GM12801 (cell line): ENCODE data around the gene LPIN1.

Source experiments
- CTCF ChIP-seq: IDR thresholded peaks from one replicate; pipeline ENCODE4 v1.5.1; 2011; ENCODE audit warnings: control low read depth; ENCODE audit not compliant: insufficient read length; ENCODE audit errors: extremely low read depth

Gene LPIN1

GRCh38 chr2:11873356-11874154 is 127.1 kb downstream of the LPIN1 start:
- TF ChIP-seq CTCF, result no peak

DNA sequence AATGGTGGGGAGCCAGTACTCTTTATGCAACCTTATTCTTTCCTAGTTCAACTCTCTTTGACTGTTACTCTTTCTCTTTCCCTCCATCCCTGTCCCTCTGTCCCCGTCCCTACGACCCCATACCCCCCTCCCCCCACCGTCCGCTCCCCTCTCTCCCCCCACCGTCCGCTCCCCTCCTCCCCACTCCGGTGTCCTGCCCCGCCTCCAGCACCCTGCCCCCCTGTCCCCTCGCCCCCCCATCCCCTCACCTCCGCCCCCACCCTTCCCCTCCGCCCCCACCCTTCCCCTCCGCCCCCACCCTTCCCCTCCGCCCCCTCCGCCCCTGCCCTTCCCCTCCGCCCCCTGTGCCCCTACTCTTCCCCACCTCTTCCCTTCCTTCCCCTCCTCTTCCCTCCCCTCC is 128.4 kb downstream of the LPIN1 start:
- TF ChIP-seq CTCF, result no peak

DNA sequence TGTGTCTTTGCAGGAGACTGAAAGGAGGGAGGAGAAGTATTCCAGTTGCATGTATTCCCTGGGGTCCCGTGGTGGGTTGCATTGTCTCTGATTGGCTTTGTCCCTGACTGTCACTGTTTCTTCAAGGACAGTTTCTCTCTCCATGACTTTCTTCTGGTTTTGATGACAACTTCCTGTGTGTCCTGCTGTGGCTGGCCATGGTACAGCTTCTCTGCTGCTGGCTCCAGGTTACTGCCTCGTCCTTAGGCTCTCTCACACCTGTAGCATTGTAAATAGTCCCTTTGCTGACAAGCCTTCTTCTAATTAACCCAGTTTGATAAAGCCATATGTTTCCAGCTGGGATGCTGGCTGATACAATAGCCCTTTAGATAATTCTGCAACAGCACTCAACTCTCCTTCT is 129.0 kb downstream of the LPIN1 start:
- TF ChIP-seq CTCF, result no peak

DNA sequence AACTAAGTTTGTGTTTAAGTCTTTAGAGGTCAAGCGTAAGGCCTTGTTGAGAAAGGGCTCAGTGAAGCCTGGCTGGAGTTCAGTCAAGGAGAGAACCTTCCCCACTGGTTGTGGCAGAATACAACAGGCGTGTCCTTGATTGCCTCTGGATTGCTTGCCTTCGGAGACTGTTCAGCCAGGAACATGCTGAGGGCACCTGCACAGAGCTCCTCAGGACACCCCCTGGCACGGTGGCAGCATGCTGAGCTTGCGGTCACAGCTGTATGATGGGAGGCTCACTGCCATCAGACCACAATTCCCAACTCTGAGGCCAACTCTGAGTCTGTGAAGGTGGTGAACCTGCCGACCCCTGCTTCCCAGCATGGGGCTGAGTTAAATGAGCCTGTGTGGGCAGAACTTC is 130.0 kb downstream of the LPIN1 start:
- no peak for TF ChIP-seq CTCF

DNA sequence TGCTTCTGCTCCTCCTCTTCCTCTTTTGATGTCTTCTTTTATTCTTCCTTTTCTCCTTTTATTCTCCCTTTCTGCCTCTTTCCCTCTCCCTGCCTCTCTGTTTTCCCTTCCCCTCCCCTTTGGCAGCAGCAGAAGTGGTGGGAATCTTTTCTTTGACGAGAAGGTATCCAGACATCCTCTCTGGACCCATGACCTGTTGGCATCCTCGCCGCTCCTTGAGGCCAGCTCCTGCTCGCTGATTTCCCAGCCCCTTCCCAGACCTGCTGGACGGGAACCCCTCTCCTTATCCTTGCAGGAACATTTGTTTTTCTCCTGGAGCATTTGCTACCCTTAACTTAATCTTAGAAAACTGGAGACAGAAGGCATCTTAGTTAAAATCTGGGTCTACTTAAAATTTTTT is 130.5 kb downstream of the LPIN1 start:
- TF ChIP-seq CTCF, result no peak
